Measurements from ENCODE around the gene HS3ST4.

HS3ST4 gene

DNA sequence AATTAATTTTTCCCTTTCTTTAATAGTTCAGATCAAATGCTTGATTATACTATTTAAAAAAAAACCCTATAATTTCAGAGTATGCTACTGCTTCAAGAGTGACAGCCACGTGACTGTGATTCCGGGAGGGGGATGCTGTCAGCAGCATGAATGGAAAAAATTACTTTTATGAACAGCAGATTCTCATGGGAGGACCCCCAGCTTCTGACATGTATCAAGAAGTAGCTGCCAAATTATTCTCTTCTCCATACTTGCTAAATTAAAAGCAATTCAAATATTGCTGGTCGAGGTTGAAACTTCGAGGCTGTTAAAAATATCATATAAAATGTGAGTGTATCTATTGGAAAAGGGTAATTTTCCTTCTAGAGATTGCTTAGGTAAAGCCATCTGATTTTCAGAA, 95.0 kb downstream of the HS3ST4 start:
- TF ChIP-seq, protein P1, sequence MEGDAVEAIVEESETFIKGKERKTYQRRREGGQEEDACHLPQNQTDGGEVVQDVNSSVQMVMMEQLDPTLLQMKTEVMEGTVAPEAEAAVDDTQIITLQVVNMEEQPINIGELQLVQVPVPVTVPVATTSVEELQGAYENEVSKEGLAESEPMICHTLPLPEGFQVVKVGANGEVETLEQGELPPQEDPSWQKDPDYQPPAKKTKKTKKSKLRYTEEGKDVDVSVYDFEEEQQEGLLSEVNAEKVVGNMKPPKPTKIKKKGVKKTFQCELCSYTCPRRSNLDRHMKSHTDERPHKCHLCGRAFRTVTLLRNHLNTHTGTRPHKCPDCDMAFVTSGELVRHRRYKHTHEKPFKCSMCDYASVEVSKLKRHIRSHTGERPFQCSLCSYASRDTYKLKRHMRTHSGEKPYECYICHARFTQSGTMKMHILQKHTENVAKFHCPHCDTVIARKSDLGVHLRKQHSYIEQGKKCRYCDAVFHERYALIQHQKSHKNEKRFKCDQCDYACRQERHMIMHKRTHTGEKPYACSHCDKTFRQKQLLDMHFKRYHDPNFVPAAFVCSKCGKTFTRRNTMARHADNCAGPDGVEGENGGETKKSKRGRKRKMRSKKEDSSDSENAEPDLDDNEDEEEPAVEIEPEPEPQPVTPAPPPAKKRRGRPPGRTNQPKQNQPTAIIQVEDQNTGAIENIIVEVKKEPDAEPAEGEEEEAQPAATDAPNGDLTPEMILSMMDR (conservative IDR thresholded peaks at IDR 0.05; ENCODE audit: low read depth, low read length), result no peak
- no peak overlapping the region for H2AFZ ChIP-seq (ENCODE audit: low read depth)
- H3K4me2 ChIP-seq, result no peak overlapping the region
- H3K27me3 ChIP-seq (ENCODE audit: insufficient read depth, low read depth), result no peaks in the 10 kb centered on the region
- H3K4me1 ChIP-seq (ENCODE audit: low read depth, poor library complexity, severe bottlenecking), result no peaks in the 10 kb centered on the region
- no peaks in the 10 kb centered on the region for H3K36me3 ChIP-seq (ENCODE audit: insufficient read depth)
- no peaks in the 10 kb centered on the region for H4K20me1 ChIP-seq (ENCODE audit: insufficient read depth)
- no peak overlapping the region for H3K9ac ChIP-seq
- no peak overlapping the region for H3K4me3 ChIP-seq (IDR thresholded peaks at IDR 0.05; ENCODE audit: insufficient read depth, low read depth, low read length)
- H3K79me2 ChIP-seq (ENCODE audit: insufficient read depth, low read depth), result no peaks in the 10 kb centered on the region
- no peak overlapping the region for H3K27ac ChIP-seq

DNA sequence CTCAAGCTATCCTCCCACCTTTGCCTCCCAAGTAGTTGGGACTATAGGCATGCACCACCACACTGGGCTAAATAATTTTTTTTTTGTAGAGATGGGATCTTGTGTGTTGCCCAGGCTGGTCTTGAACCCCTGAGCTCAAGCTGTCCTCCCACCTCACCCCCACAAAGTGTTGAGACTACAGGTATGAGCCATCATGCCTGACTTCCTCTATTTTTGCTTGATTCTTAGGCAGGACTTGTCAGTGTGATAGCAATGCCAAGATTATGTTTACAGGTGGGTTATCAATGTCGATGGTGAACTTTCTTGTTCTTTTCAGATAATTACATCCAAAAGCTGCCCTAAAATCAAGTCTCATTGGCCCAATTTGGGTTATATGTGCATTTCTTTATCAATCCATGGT, 96.9 kb downstream of the HS3ST4 start:
- TF ChIP-seq, protein P1 (conservative IDR thresholded peaks at IDR 0.05; ENCODE audit: low read depth, low read length), result no peak
- Histone ChIP-seq H3K4me1 (ENCODE audit: low read depth, poor library complexity, severe bottlenecking) (no peaks in the 10 kb centered on the region), H3K27ac (no peak overlapping the region), H3K4me2 (no peak overlapping the region), H3K9ac (no peak overlapping the region), H3K79me2 (ENCODE audit: insufficient read depth, low read depth) (no peaks in the 10 kb centered on the region), H3K27me3 (ENCODE audit: insufficient read depth, low read depth) (no peaks in the 10 kb centered on the region), H3K36me3 (ENCODE audit: insufficient read depth) (no peaks in the 10 kb centered on the region), H4K20me1 (ENCODE audit: insufficient read depth) (no peaks in the 10 kb centered on the region), H2AFZ (ENCODE audit: low read depth) (no peak overlapping the region), H3K4me3 (IDR thresholded peaks at IDR 0.05; ENCODE audit: insufficient read depth, low read depth, low read length) (no peak overlapping the region)

DNA sequence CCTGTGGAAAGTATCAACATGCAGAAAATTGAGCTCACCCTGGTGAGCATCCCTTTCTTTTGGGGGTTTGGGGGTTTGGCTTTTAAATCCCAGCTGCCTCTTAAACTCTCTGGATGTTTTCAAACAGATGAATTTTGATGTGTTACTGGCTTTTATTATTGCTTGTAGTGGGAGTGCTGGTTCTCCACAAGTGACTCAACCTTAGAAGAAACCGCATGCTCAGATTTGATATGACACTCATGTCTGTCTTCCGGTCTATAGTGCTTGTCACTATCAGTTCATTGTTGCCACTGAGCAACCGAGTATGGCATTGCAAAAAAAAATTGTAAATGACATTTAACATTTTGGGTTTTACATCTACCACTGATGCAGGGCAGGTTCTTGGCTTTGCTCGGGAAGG, 104.5 kb downstream of the HS3ST4 start:
- Histone ChIP-seq H3K4me2 (no peak overlapping the region), H3K9ac (no peak overlapping the region), H3K36me3 (ENCODE audit: insufficient read depth) (no peaks in the 10 kb centered on the region), H3K27ac (no peak overlapping the region), H4K20me1 (ENCODE audit: insufficient read depth) (no peaks in the 10 kb centered on the region), H3K4me3 (IDR thresholded peaks at IDR 0.05; ENCODE audit: insufficient read depth, low read depth, low read length) (no peak overlapping the region), H3K79me2 (ENCODE audit: insufficient read depth, low read depth) (no peaks in the 10 kb centered on the region), H3K4me1 (ENCODE audit: low read depth, poor library complexity, severe bottlenecking) (no peaks in the 10 kb centered on the region), H3K27me3 (ENCODE audit: insufficient read depth, low read depth) (no peaks in the 10 kb centered on the region), H2AFZ (ENCODE audit: low read depth) (no peak overlapping the region)
- TF ChIP-seq, protein P1 (conservative IDR thresholded peaks at IDR 0.05; ENCODE audit: low read depth, low read length), result no peak

DNA sequence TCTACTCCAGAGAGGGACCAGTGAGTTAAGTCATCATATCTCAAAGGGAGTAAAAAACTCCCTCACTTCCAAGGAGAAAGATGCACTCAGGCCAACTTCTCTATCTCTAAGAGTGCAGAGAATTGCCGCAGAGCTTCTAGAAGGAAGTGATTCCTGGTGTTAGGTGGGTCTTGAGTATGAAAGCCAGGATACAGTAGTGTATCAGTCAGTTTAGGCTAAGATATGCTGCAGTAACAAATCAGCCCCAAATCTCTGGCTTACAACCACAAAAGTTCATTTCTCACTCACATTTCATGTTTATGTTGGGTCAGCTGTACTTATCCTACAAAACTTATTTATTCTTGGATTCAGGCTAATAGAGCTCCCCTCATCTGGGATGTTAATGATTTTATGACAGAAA, 106.3 kb downstream of the HS3ST4 start:
- no peak overlapping the region for H3K4me3 ChIP-seq (IDR thresholded peaks at IDR 0.05; ENCODE audit: insufficient read depth, low read depth, low read length)
- no peaks in the 10 kb centered on the region for H3K36me3 ChIP-seq (ENCODE audit: insufficient read depth)
- H3K4me1 ChIP-seq (ENCODE audit: low read depth, poor library complexity, severe bottlenecking), result no peaks in the 10 kb centered on the region
- no peaks in the 10 kb centered on the region for H3K79me2 ChIP-seq (ENCODE audit: insufficient read depth, low read depth)
- no peak overlapping the region for H2AFZ ChIP-seq (ENCODE audit: low read depth)
- no peaks in the 10 kb centered on the region for H4K20me1 ChIP-seq (ENCODE audit: insufficient read depth)
- TF ChIP-seq, protein P1 (conservative IDR thresholded peaks at IDR 0.05; ENCODE audit: low read depth, low read length), result no peak
- no peak overlapping the region for H3K27ac ChIP-seq
- no peak overlapping the region for H3K4me2 ChIP-seq
- no peak overlapping the region for H3K9ac ChIP-seq
- no peaks in the 10 kb centered on the region for H3K27me3 ChIP-seq (ENCODE audit: insufficient read depth, low read depth)

DNA sequence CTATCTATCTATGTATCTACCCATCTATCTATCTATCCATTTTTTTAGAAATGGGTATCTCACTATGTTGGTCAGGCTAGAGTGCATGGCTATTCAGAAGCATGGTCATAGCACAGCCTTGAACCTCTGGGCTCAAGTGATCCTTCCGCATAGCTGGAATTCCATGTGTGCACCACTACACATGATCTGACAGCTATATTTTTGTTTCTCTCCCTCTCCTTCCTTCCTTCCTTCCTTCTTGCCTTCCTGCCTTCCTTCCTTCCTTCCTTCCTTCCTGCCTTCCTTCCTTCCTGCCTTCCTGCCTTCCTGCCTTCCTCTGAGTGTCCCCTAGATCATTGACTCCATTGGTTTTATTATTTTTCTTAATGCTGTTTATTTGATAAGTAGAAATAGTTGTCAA, 108.1 kb downstream of the HS3ST4 start:
- no peaks in the 10 kb centered on the region for H3K79me2 ChIP-seq (ENCODE audit: insufficient read depth, low read depth)
- H4K20me1 ChIP-seq (ENCODE audit: insufficient read depth), result no peaks in the 10 kb centered on the region
- no peaks in the 10 kb centered on the region for H3K27me3 ChIP-seq (ENCODE audit: insufficient read depth, low read depth)
- no peaks in the 10 kb centered on the region for H3K36me3 ChIP-seq (ENCODE audit: insufficient read depth)
- H2AFZ ChIP-seq (ENCODE audit: low read depth), result no peak overlapping the region
- H3K4me1 ChIP-seq (ENCODE audit: low read depth, poor library complexity, severe bottlenecking), result no peaks in the 10 kb centered on the region
- H3K4me3 ChIP-seq (IDR thresholded peaks at IDR 0.05; ENCODE audit: insufficient read depth, low read depth, low read length), result no peak overlapping the region
- TF ChIP-seq, protein P1 (conservative IDR thresholded peaks at IDR 0.05; ENCODE audit: low read depth, low read length), result no peak
- no peak overlapping the region for H3K4me2 ChIP-seq
- H3K27ac ChIP-seq, result no peak overlapping the region
- H3K9ac ChIP-seq, result no peak overlapping the region
